IPS-18a (cell line): ENCODE data around the gene PCYT1A.
"Not testable (repeated sequence)": the region's sequence is repeated elsewhere in the genome, so short reads cannot be mapped to it uniquely, and the experiment has no call there.

Source experiments
- H3K27ac ChIP-seq: one replicate; pipeline ENCODE4 v1.5.1; 2013; ENCODE audit warnings: low read length
- H3K27me3 ChIP-seq: one replicate; pipeline ENCODE4 v1.6.1; 2013; ENCODE audit warnings: mild to moderate bottlenecking, low read length; ENCODE audit not compliant: control insufficient read depth, insufficient read depth
- H3K36me3 ChIP-seq: one replicate; pipeline ENCODE4 v1.6.1; 2013; ENCODE audit warnings: low read depth, low read length; ENCODE audit not compliant: control insufficient read depth
- H3K4me1 ChIP-seq: one replicate; pipeline ENCODE4 v1.6.1; 2013; ENCODE audit warnings: low read depth, low read length; ENCODE audit not compliant: control insufficient read depth
- H3K4me3 ChIP-seq: one replicate; pipeline ENCODE4 v1.5.1; 2013; ENCODE audit warnings: low read length
- H3K9ac ChIP-seq: one replicate; pipeline ENCODE4 v1.6.1; 2013; ENCODE audit warnings: mild to moderate bottlenecking, low read length, moderate library complexity
- H3K9me3 ChIP-seq: one replicate; pipeline ENCODE4 v1.6.1; 2013; ENCODE audit warnings: low read depth, low read length; ENCODE audit not compliant: control insufficient read depth

The PCYT1A gene

DNA sequence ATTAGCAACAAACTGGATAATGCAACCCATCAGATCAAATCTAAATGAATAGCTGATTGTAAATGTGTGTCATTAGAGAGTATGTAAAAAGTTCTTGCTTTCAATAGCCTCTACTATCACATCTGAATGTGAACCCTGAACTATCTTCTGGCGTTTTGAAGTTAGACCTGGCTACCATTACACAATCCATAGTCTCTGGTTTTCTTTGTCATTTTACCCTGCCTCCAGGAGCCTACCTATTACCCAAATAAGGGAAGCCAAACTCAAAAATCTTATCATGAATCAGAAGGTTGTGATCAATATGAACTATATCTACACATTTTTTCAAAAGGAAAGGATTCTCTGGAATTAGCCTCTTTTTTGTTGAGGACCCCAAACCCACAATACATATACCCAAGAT is 31.8 kb downstream of the PCYT1A start:
- Histone ChIP-seq H3K9me3 (no peaks in the 10 kb centered on the region), H3K9ac (no peak overlapping the region), H3K27me3 (no peaks in the 10 kb centered on the region)

GRCh38 chr3:196254376-196255283 is 32.9 kb downstream of the PCYT1A start:
- Histone ChIP-seq H3K9ac (no peak overlapping the region), H3K4me3 (no peak overlapping the region), H3K9me3 (no peaks in the 10 kb centered on the region), H3K27me3 (no peaks in the 10 kb centered on the region), H3K36me3 (no peaks in the 10 kb centered on the region), H3K4me1 (no peaks in the 10 kb centered on the region), H3K27ac (no peak overlapping the region)

More for the DNA sequence above, 31.8 kb downstream of the PCYT1A start:
- no peaks in the 10 kb centered on the region for H3K36me3 ChIP-seq
- no peak overlapping the region for H3K27ac ChIP-seq
- no peak overlapping the region for H3K4me3 ChIP-seq
- no peaks in the 10 kb centered on the region for H3K4me1 ChIP-seq

DNA sequence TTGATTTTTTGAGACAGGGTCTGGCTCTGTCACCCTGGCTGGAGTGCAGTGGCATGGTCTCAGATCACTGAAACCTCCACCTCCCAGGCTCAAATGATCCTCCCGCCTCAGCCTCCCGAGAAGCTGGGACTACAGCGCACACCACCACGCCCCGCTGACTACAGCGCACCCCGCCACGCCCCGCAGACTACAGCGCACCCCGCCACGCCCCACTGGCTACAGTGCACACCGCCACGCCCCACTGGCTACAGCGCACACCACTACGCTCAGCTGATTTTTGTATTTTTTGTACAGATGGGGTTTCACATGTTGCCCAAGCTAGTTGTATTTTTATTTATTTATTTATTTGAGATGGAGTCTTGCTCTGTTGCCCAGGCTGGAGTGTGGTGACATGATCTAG is 35.6 kb downstream of the PCYT1A start:
- no peak overlapping the region for H3K9ac ChIP-seq
- no peaks in the 10 kb centered on the region for H3K4me1 ChIP-seq
- H3K27ac ChIP-seq: no peak overlapping the region
- no peak overlapping the region for H3K4me3 ChIP-seq
- H3K27me3 ChIP-seq: no peaks in the 10 kb centered on the region
- peaks cover 5% of the 10 kb centered on the region for H3K36me3 ChIP-seq
- H3K9me3 ChIP-seq: no peaks in the 10 kb centered on the region

DNA sequence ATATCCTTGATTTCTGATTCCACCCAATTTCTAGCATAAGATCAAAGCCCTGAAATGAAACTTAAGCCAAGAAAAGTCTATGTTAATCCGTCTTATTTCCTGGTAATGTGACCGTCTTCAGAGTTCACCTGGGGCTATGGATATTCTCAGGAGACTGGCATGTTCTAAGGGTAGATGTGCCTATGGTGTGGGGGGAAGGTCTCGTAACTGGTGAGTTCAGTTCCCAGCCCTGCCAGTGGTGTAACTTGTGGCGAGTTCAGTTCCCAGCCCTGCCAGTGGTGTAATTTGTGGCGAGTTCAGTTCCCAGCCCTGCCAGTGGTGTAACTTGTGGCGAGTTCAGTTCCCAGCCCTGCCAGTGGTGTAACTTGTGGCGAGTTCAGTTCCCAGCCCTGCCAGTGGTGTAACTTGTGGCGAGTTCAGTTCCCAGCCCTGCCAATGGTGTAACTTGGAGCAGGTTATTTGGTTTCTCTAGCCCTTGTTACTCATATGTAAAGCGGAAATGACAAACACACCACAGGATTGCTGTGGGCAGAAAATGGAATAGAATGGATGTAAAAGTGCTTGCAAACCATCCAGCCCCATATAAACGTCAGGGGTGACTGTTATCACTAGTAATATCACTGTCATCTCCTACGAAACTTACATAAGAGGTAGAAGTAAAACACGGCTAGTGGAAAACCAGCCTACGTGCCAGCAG is 40.8 kb downstream of the PCYT1A start:
- Histone ChIP-seq H3K9me3 (no peaks in the 10 kb centered on the region), H3K4me1 (no peaks in the 10 kb centered on the region), H3K27me3 (no peaks in the 10 kb centered on the region), H3K27ac (no peak overlapping the region), H3K9ac (no peak overlapping the region), H3K4me3 (no peak overlapping the region), H3K36me3 (peaks cover 8% of the 10 kb centered on the region)

- not testable (repeated sequence) for H3K27ac ChIP-seq, H3K9me3 ChIP-seq, H3K4me3 ChIP-seq, H3K27me3 ChIP-seq, H3K4me1 ChIP-seq, H3K9ac ChIP-seq
- H3K36me3 ChIP-seq: peaks cover 13% of the 10 kb centered on the region
Observed at GRCh38 chr3:196244166-196244565, 43.4 kb downstream of the PCYT1A start.

GRCh38 chr3:196241704-196242103 is 45.8 kb downstream of the PCYT1A start:
- no peak overlapping the region for H3K4me3 ChIP-seq
- no peak overlapping the region for H3K9ac ChIP-seq
- H3K27me3 ChIP-seq: no peaks in the 10 kb centered on the region
- H3K4me1 ChIP-seq: no peaks in the 10 kb centered on the region
- peaks cover 13% of the 10 kb centered on the region for H3K36me3 ChIP-seq
- H3K27ac ChIP-seq: no peak overlapping the region
- H3K9me3 ChIP-seq: no peaks in the 10 kb centered on the region

DNA sequence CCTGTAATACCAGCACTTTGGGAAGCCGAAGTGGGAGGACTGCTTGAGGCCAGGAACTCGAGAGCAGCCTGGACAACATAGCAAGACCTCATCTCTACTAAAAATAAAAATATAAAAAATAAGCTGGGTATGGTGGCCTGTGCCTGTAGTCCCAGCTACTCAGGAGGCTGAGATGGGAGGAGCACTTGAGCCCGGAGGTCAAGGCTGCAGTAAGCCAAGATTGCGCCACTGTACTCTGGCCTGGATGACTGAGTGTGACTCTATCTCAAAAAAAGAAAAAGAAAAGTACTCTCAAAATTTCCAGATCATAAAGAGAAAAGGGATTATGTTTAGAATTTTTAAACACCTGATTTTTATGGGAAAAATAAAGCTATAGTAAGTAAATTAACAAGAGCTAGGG is 47.1 kb downstream of the PCYT1A start:
- H3K27ac ChIP-seq: no peak overlapping the region
- peaks cover 13% of the 10 kb centered on the region for H3K36me3 ChIP-seq
- H3K9ac ChIP-seq: no peak overlapping the region
- H3K9me3 ChIP-seq: no peaks in the 10 kb centered on the region
- H3K27me3 ChIP-seq: no peaks in the 10 kb centered on the region
- H3K4me1 ChIP-seq: no peaks in the 10 kb centered on the region
- no peak overlapping the region for H3K4me3 ChIP-seq

DNA sequence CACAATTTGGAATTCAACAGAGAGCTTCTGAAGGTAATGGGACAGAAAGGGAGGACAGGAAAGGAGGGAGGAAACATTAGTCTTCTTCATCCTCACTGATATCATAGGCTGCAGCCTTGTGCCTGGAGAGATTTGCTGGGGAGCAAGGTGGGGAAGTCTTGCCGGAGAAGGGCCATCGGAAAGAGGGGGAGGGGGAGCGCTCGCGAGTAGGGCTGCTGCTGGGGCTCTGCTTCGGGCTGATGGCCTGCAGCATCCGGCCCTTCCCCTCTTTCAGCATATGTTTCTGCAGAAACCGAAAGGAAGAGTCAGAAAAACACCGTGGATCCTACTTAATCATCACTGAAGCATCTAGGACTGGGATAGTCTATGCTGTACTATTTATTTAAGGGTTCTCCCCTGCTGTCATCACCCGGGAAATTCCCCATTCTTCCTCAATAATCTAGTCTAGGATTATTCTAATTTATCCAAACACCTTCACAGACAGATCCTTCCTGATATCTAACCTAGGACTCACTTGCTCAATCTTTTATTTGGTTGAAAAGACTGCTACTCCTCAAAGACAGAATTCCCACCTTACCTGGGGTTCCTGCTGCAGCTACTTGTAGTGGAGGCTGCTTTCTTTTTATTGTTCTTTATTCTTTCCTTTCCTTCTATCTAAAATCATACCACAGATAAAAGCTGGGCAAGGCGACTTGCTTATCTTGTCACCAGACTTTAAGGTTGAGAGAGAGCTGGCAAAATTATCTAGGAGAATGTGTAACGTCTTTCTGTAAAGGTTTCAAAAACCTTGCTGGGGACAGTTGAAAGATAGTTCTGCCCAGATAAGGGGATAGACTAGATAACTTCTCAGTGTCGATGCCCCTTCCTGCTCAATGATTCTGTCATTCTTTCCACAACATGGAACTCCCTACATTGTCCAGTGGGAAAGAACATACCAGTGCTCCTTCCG is 48.6 kb downstream of the PCYT1A start:
- H3K9ac ChIP-seq: no peak overlapping the region
- no peak overlapping the region for H3K27ac ChIP-seq
- H3K4me3 ChIP-seq: no peak overlapping the region
- no peaks in the 10 kb centered on the region for H3K27me3 ChIP-seq
- H3K36me3 ChIP-seq: peaks cover 13% of the 10 kb centered on the region
- no peaks in the 10 kb centered on the region for H3K9me3 ChIP-seq
- no peaks in the 10 kb centered on the region for H3K4me1 ChIP-seq

DNA sequence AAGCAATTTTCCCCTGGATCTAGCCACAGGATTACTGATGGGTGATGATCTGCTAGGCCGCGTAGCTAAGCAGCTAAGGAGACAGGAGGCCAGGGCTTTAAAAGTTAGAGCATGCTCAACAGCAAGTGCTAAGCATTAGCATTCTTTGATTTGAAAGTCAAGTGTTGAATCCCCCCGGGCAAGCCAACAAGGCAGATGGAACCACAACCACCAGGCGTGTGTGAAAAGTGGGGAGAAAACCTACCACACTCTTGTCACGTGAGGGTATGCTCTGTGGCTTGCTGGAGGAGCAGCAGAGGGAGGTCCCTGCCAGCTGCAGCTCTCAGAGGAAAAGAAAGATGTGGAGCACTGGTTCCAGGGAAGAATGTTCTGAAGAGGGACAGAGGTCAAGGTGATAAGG is 50.3 kb downstream of the PCYT1A start:
- Histone ChIP-seq H3K4me3 (no peak overlapping the region), H3K9ac (no peak overlapping the region), H3K27ac (no peak overlapping the region), H3K36me3 (peaks cover 13% of the 10 kb centered on the region), H3K4me1 (no peaks in the 10 kb centered on the region), H3K27me3 (no peaks in the 10 kb centered on the region), H3K9me3 (no peaks in the 10 kb centered on the region)

DNA sequence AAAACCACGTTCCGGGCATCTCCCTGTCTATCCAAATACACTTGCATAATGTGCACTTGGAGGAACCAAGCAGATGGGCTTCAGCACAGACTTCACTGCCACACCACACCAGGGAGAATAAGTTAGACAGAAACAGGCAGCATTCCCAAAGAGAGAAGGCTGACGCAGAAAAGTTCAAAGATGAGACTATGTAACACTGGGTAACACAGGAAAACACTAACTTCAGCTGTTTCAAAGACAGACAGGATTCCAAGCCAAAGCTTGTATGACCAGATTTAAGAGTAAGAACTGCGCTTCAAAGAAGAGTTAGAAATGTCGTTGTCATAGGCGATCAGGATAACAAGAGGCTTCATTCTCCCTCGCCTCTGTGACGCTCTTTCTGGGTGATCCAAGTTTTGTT is 51.3 kb downstream of the PCYT1A start:
- peaks cover 5% of the 10 kb centered on the region for H3K36me3 ChIP-seq
- no peak overlapping the region for H3K4me3 ChIP-seq
- H3K27me3 ChIP-seq: no peaks in the 10 kb centered on the region
- H3K9ac ChIP-seq: no peak overlapping the region
- H3K27ac ChIP-seq: no peak overlapping the region
- H3K9me3 ChIP-seq: no peaks in the 10 kb centered on the region
- H3K4me1 ChIP-seq: no peaks in the 10 kb centered on the region

- H3K27me3 ChIP-seq: no peaks in the 10 kb centered on the region
- H3K4me1 ChIP-seq: no peaks in the 10 kb centered on the region
- no peaks in the 10 kb centered on the region for H3K9me3 ChIP-seq
- no peak overlapping the region for H3K9ac ChIP-seq
- peaks cover 9% of the 10 kb centered on the region for H3K36me3 ChIP-seq
- no peak overlapping the region for H3K27ac ChIP-seq
- H3K4me3 ChIP-seq: no peak overlapping the region
Observed at GRCh38 chr3:196235452-196236122, 51.9 kb downstream of the PCYT1A start.
